Measurements from ENCODE around the gene TTLL11. TPM values are rescaled to one million over a fixed set of nuclear protein-coding genes. Genes with fewer than 3 reads are reported as not detected.

The TTLL11 gene
- total RNA-seq, 4 donors from 2014 or later: 9.1 to 47.4 (median 11.3) TPM

GRCh38 chr9:121945281-121945680 is 147.8 kb downstream of the TTLL11 start:
- WGBS, 2 donors (ENCODE audit: low coverage in 1 of 2): 78 to 91% methylated on average over 4 of the region's 4 CpGs
- Histone ChIP-seq H3K27ac (no peak overlapping the region), H3K4me3 (no peak overlapping the region), H3K27me3 (no peaks in the 10 kb centered on the region), H3K4me1 (no peaks in the 10 kb centered on the region), H3K9me3 (no peaks in the 10 kb centered on the region), H3K36me3 (no peaks in the 10 kb centered on the region)
- intact Hi-C loops (cut with DNase I; ENCODE audit: low total_unique reads) (no loop called here), in situ Hi-C loops (cut with MboI; ENCODE audit: low pct_ligation_motif_present in 1 of 4, low pct_unique_long_range_greater_than_20kb in 1 of 4, low sequenced_read_pairs in 3 of 4) (no loop called here)
- DNase-seq: no peak
- TF ChIP-seq CTCF (IDR thresholded peaks at IDR 0.05) (no peak), EP300 (IDR thresholded peaks at IDR 0.05; ENCODE audit: low read depth) (no peak), POLR2AphosphoS5 (IDR thresholded peaks at IDR 0.05) (no peak), POLR2A (IDR thresholded peaks at IDR 0.05) (no peak)

- intact Hi-C loops (cut with DNase I; ENCODE audit: low total_unique reads): no loop called here
- TF ChIP-seq POLR2AphosphoS5 (IDR thresholded peaks at IDR 0.05) (no peak), POLR2A (IDR thresholded peaks at IDR 0.05) (no peak), EP300 (IDR thresholded peaks at IDR 0.05; ENCODE audit: low read depth) (no peak), CTCF (IDR thresholded peaks at IDR 0.05) (no peak)
- H3K4me1 ChIP-seq: no peaks in the 10 kb centered on the region
- H3K27me3 ChIP-seq: no peaks in the 10 kb centered on the region
- H3K9me3 ChIP-seq: no peaks in the 10 kb centered on the region
- H3K36me3 ChIP-seq: no peaks in the 10 kb centered on the region
- no peak overlapping the region for H3K4me3 ChIP-seq
- H3K27ac ChIP-seq: no peak overlapping the region
- in situ Hi-C loops (cut with MboI; ENCODE audit: low pct_ligation_motif_present in 1 of 4, low pct_unique_long_range_greater_than_20kb in 1 of 4, low sequenced_read_pairs in 3 of 4): no loop called here
- DNase-seq: no peak
- 73 to 80% methylated on average over 3 to 5 of the region's 5 CpGs for WGBS, 2 donors (ENCODE audit: low coverage in 1 of 2)
These were observed 148.4 kb downstream of the TTLL11 start for GRCh38 chr9:121944711-121945191.

GRCh38 chr9:121943463-121943862 is 149.6 kb downstream of the TTLL11 start:
- DNase-seq: no peak
- H3K4me1 ChIP-seq: peaks cover 0 to 4% (median 0%) of the 10 kb centered on the region in 4 donors
- whole genome bisulfite sequencing, 2 donors (ENCODE audit: low coverage in 1 of 2): 79 to 89% methylated on average over 2 of the region's 2 CpGs
- intact Hi-C loops (cut with DNase I; ENCODE audit: low total_unique reads) (no loop called here), in situ Hi-C loops (cut with MboI; ENCODE audit: low pct_ligation_motif_present in 1 of 4, low pct_unique_long_range_greater_than_20kb in 1 of 4, low sequenced_read_pairs in 3 of 4) (no loop called here)
- H3K36me3 ChIP-seq: no peaks in the 10 kb centered on the region
- no peak overlapping the region for H3K4me3 ChIP-seq
- H3K27me3 ChIP-seq: no peaks in the 10 kb centered on the region
- TF ChIP-seq EP300 (IDR thresholded peaks at IDR 0.05; ENCODE audit: low read depth) (no peak), POLR2AphosphoS5 (IDR thresholded peaks at IDR 0.05) (no peak), POLR2A (IDR thresholded peaks at IDR 0.05) (no peak), CTCF (IDR thresholded peaks at IDR 0.05) (no peak)
- H3K9me3 ChIP-seq: no peaks in the 10 kb centered on the region
- no peak overlapping the region for H3K27ac ChIP-seq

GRCh38 chr9:121942866-121943382 is 150.2 kb downstream of the TTLL11 start:
- 88 to 100% methylated on average over 3 to 15 of the region's 15 CpGs for WGBS, 2 donors (ENCODE audit: low coverage in 1 of 2)
- H3K9me3 ChIP-seq: no peaks in the 10 kb centered on the region
- DNase-seq: no peak
- H3K27ac ChIP-seq: no peak overlapping the region
- intact Hi-C loops (cut with DNase I; ENCODE audit: low total_unique reads): no loop called here
- no peak for TF ChIP-seq CTCF (IDR thresholded peaks at IDR 0.05)
- no peak for TF ChIP-seq EP300 (IDR thresholded peaks at IDR 0.05; ENCODE audit: low read depth)
- no peak for TF ChIP-seq POLR2A (IDR thresholded peaks at IDR 0.05)
- no peak for TF ChIP-seq POLR2AphosphoS5 (IDR thresholded peaks at IDR 0.05)
- in situ Hi-C loops (cut with MboI; ENCODE audit: low pct_ligation_motif_present in 1 of 4, low pct_unique_long_range_greater_than_20kb in 1 of 4, low sequenced_read_pairs in 3 of 4): no loop called here
- no peaks in the 10 kb centered on the region for H3K36me3 ChIP-seq
- no peak overlapping the region for H3K4me3 ChIP-seq
- H3K27me3 ChIP-seq: no peaks in the 10 kb centered on the region
- peaks cover 0 to 6% (median 0%) of the 10 kb centered on the region in 4 donors for H3K4me1 ChIP-seq

Measured in transverse colon (tissue), 4 donors.